ENCODE measurements around the gene MAGI3.
"Not testable (repeated sequence)": the region's sequence is repeated elsewhere in the genome, so short reads cannot be mapped to it uniquely, and the experiment has no call there.

Gene MAGI3

GRCh38 chr1:113493533-113493932 is 103.2 kb downstream of the MAGI3 start:
- no peak for TF ChIP-seq POLR2A (IDR thresholded peaks at IDR 0.05; ENCODE audit: extremely low read depth, insufficient read length)
- no peak for TF ChIP-seq MAX (IDR thresholded peaks at IDR 0.05; ENCODE audit: low read depth, low read length)
- TF ChIP-seq MYC (IDR thresholded peaks at IDR 0.05; ENCODE audit: low read depth, low read length), result no peak
- TF ChIP-seq CTCF (IDR thresholded peaks at IDR 0.05; ENCODE audit: low read depth, low read length), result no peak
- no peak for DNase-seq (ENCODE audit: low read depth)
- no peak overlapping the region for H3K4me3 ChIP-seq (ENCODE audit: low read depth, low read length)

GRCh38 chr1:113505357-113505756 is 115.0 kb downstream of the MAGI3 start:
- H3K4me3 ChIP-seq (ENCODE audit: low read depth, low read length), result no peak overlapping the region
- TF ChIP-seq MYC (IDR thresholded peaks at IDR 0.05; ENCODE audit: low read depth, low read length) (no peak), POLR2A (IDR thresholded peaks at IDR 0.05; ENCODE audit: extremely low read depth, insufficient read length) (no peak), CTCF (IDR thresholded peaks at IDR 0.05; ENCODE audit: low read depth, low read length) (no peak), MAX (IDR thresholded peaks at IDR 0.05; ENCODE audit: low read depth, low read length) (no peak)

GRCh38 chr1:113507552-113508214 is 117.4 kb downstream of the MAGI3 start:
- no peak overlapping the region for H3K4me3 ChIP-seq (ENCODE audit: low read depth, low read length)
- TF ChIP-seq POLR2A (IDR thresholded peaks at IDR 0.05; ENCODE audit: extremely low read depth, insufficient read length), result no peak
- TF ChIP-seq MAX (IDR thresholded peaks at IDR 0.05; ENCODE audit: low read depth, low read length), result no peak
- TF ChIP-seq MYC (IDR thresholded peaks at IDR 0.05; ENCODE audit: low read depth, low read length), result no peak
- no peak for TF ChIP-seq CTCF (IDR thresholded peaks at IDR 0.05; ENCODE audit: low read depth, low read length)
- DNase-seq (ENCODE audit: low read depth), result no peak

More at GRCh38 chr1:113505357-113505756, 115.0 kb downstream of the MAGI3 start:
- DNase-seq (ENCODE audit: low read depth), result no peak

GRCh38 chr1:113508364-113509164 is 118.2 kb downstream of the MAGI3 start:
- no peak for DNase-seq (ENCODE audit: low read depth)
- TF ChIP-seq MAX (IDR thresholded peaks at IDR 0.05; ENCODE audit: low read depth, low read length) (no peak), MYC (IDR thresholded peaks at IDR 0.05; ENCODE audit: low read depth, low read length) (no peak), POLR2A (IDR thresholded peaks at IDR 0.05; ENCODE audit: extremely low read depth, insufficient read length) (no peak), CTCF (IDR thresholded peaks at IDR 0.05; ENCODE audit: low read depth, low read length) (no peak)
- no peak overlapping the region for H3K4me3 ChIP-seq (ENCODE audit: low read depth, low read length)

GRCh38 chr1:113509766-113510165 is 119.5 kb downstream of the MAGI3 start:
- not testable (repeated sequence) for DNase-seq (ENCODE audit: low read depth)

GRCh38 chr1:113511269-113511668 is 121.0 kb downstream of the MAGI3 start:
- DNase-seq (ENCODE audit: low read depth), result no peak
- TF ChIP-seq MYC (IDR thresholded peaks at IDR 0.05; ENCODE audit: low read depth, low read length), result no peak
- H3K4me3 ChIP-seq (ENCODE audit: low read depth, low read length), result no peak overlapping the region

More at GRCh38 chr1:113509766-113510165, 119.5 kb downstream of the MAGI3 start:
- not testable (repeated sequence) for H3K4me3 ChIP-seq (ENCODE audit: low read depth, low read length)
